GM18873 (cell line): ENCODE data around the gene ARHGAP40.

Source experiments
- ATAC-seq: cut with Tn5 transposase; IDR thresholded peaks from one replicate; pipeline ENCODE4 v1.9.1; 2021; ENCODE audit warnings: mild to moderate bottlenecking, moderate library complexity, moderate number of reproducible peaks; ENCODE audit not compliant: unreplicated experiment, low FRiP score

ARHGAP40 gene

GRCh38 chr20:38616457-38616856 lies 14.8 kb downstream of the ARHGAP40 start:
- no peak for ATAC-seq

GRCh38 chr20:38617011-38617829 lies 15.6 kb downstream of the ARHGAP40 start:
- no peak for ATAC-seq

GRCh38 chr20:38617830-38618196 lies 16.2 kb downstream of the ARHGAP40 start:
- ATAC-seq: no peak

- ATAC-seq: no peak
Measured at GRCh38 chr20:38620441-38620840, 18.8 kb downstream of the ARHGAP40 start.

GRCh38 chr20:38623061-38623460 lies 21.5 kb downstream of the ARHGAP40 start:
- ATAC-seq: no peak

- no peak for ATAC-seq
Measured at GRCh38 chr20:38624084-38624483, 22.5 kb downstream of the ARHGAP40 start.

GRCh38 chr20:38625896-38626295 lies 24.3 kb downstream of the ARHGAP40 start:
- no peak for ATAC-seq

GRCh38 chr20:38626921-38627659 lies 25.5 kb downstream of the ARHGAP40 start:
- ATAC-seq: no peak

- ATAC-seq: no peak
Measured at GRCh38 chr20:38628580-38629470, 27.2 kb downstream of the ARHGAP40 start.

- ATAC-seq: no peak
Measured at GRCh38 chr20:38629979-38630378, 28.4 kb downstream of the ARHGAP40 start.

- no peak for ATAC-seq
Measured at GRCh38 chr20:38630727-38631126, 29.1 kb downstream of the ARHGAP40 start.

- ATAC-seq: no peak
Measured at GRCh38 chr20:38631155-38632022, 29.8 kb downstream of the ARHGAP40 start.

GRCh38 chr20:38633577-38634093 lies 32.0 kb downstream of the ARHGAP40 start:
- ATAC-seq: no peak

GRCh38 chr20:38635721-38636288 lies 34.2 kb downstream of the ARHGAP40 start:
- ATAC-seq: no peak

- ATAC-seq: no peak
Measured at GRCh38 chr20:38640521-38640920, 38.9 kb downstream of the ARHGAP40 start.

- ATAC-seq: no peak
Measured at GRCh38 chr20:38642498-38642897, 40.9 kb downstream of the ARHGAP40 start.

GRCh38 chr20:38644588-38645260 lies 43.1 kb downstream of the ARHGAP40 start:
- no peak for ATAC-seq

GRCh38 chr20:38645351-38645750 lies 43.7 kb downstream of the ARHGAP40 start:
- ATAC-seq: no peak
